Keratinocyte (primary cell): ENCODE results near the gene DUSP28. TPM values are rescaled to one million over a fixed set of nuclear protein-coding genes. Genes with fewer than 3 reads are reported as not detected.

Experiments used
- DNase-seq: peaks from one replicate; pipeline ENCODE4 v3.0.0-alpha.2; 2011; ENCODE audit warnings: low read depth, missing footprints, low spot score
- FAIRE-seq: peaks from 2 replicates; lab custom pipeline; 2011; peaks lifted over from hg19 to GRCh38; lab: Jason Lieb, UNC
- H2AFZ ChIP-seq: 2 replicates; pipeline ENCODE4 v1.6.0; 2012; ENCODE audit warnings: low read length, control low read depth, inconsistent platforms; ENCODE audit not compliant: control insufficient read depth
- H3K27ac ChIP-seq: 2 replicates; pipeline ENCODE4 v1.5.1; 2011; ENCODE audit warnings: low read length; ENCODE audit not compliant: control insufficient read depth, insufficient read depth
- H3K27me3 ChIP-seq: 3 replicates; pipeline ENCODE4 v1.6.0; 2011; ENCODE audit warnings: low read length; ENCODE audit not compliant: control insufficient read depth, insufficient read depth; ENCODE audit errors: extremely low read depth
- H3K36me3 ChIP-seq, 2 experiments: 2 replicates in 1 of 2; 3 replicates in 1 of 2; pipeline ENCODE4 v1.5.1; 2011; ENCODE audit warnings: low read length in 2 of 2, mild to moderate bottlenecking in 1 of 2; ENCODE audit not compliant: control insufficient read depth in 2 of 2, insufficient read depth in 2 of 2; ENCODE audit errors: extremely low read depth in 1 of 2
- H3K4me1 ChIP-seq: 3 replicates; pipeline ENCODE4 v1.5.1; 2011; ENCODE audit warnings: low read length; ENCODE audit not compliant: control insufficient read depth, insufficient read depth; ENCODE audit errors: extremely low read depth
- H3K4me2 ChIP-seq: 3 replicates; pipeline ENCODE4 v1.6.0; 2011; ENCODE audit warnings: low read depth, low read length; ENCODE audit not compliant: control insufficient read depth, insufficient read depth; ENCODE audit errors: extremely low read depth
- H3K4me3 ChIP-seq, 3 experiments: fragments of 200-600 bp in 1 of 3; sonication (generic) in 1 of 3; 2 replicates in 2 of 3; 3 replicates in 1 of 3; pipeline ENCODE4 v1.5.1; 2011 to 2016; ENCODE audit warnings: low read length in 3 of 3, mild to moderate bottlenecking in 3 of 3, control low read depth in 2 of 3, inconsistent platforms in 1 of 3, low read depth in 1 of 3, mixed read lengths in 1 of 3, mixed run types in 1 of 3, moderate library complexity in 1 of 3; ENCODE audit not compliant: control insufficient read depth in 2 of 3, insufficient read depth in 2 of 3; ENCODE audit errors: extremely low read depth in 1 of 3
- H3K79me2 ChIP-seq: 2 replicates; pipeline ENCODE4 v1.6.0; 2012; ENCODE audit warnings: low read length; ENCODE audit not compliant: control insufficient read depth, insufficient read depth
- H3K9ac ChIP-seq: 3 replicates; pipeline ENCODE4 v1.6.0; 2011; ENCODE audit warnings: low read length; ENCODE audit not compliant: control insufficient read depth, insufficient read depth; ENCODE audit errors: extremely low read depth
- H3K9me1 ChIP-seq: 3 replicates; pipeline ENCODE4 v1.6.0; 2011; ENCODE audit warnings: low read length; ENCODE audit not compliant: control insufficient read depth, insufficient read depth; ENCODE audit errors: extremely low read depth
- H3K9me3 ChIP-seq: 2 replicates; pipeline ENCODE4 v1.5.1; 2012; ENCODE audit warnings: low read depth, low read length; ENCODE audit not compliant: control insufficient read depth
- H4K20me1 ChIP-seq: 3 replicates; pipeline ENCODE4 v1.6.0; 2011; ENCODE audit warnings: low read length; ENCODE audit not compliant: control insufficient read depth, insufficient read depth; ENCODE audit errors: extremely low read depth
- CTCF ChIP-seq, 3 experiments: IDR thresholded peaks in 1 of 3; conservative IDR thresholded peaks in 1 of 3; optimal IDR thresholded peaks in 1 of 3; 2 replicates in 2 of 3; 3 replicates in 1 of 3; pipeline versions ENCODE3 to v1.5.1; 2011; ENCODE audit warnings: low read length in 3 of 3, mild to moderate bottlenecking in 3 of 3, moderate library complexity in 2 of 3, control low read depth in 1 of 3, inconsistent platforms in 1 of 3; ENCODE audit not compliant: insufficient read depth in 2 of 3; ENCODE audit errors: extremely low read depth in 1 of 3
- EZH2 ChIP-seq: IDR thresholded peaks from one replicate; pipeline ENCODE4 v1.6.1; 2012; ENCODE audit warnings: inconsistent platforms, mild to moderate bottlenecking, low read length, moderate library complexity
- dilution Hi-C: fragments of 300-500 bp; cut with MboI; formaldehyde crosslinking; loops from one replicate; pipeline ENCODE4 v1.7.0; 2020; ENCODE audit warnings: low sequenced_read_pairs; ENCODE audit not compliant: extremely low pct_ligation_motif_present
- polyA plus RNA-seq, 5 experiments: library from polyadenylated mRNA; depleted of rRNA in 3 of 5; stranded (reverse) in 3 of 5; stranded (forward) in 1 of 5; unstranded in 1 of 5; fragments of >200 nt; gene quantifications; 1 replicate in 1 of 5; 2 replicates in 3 of 5; 3 replicates in 1 of 5; pipeline versions ENCODE4 v1.2.1 to v1.2.3, GENCODE V29; 2011 to 2012; ENCODE audit warnings: missing spikeins in 2 of 5, low read depth in 1 of 5, low replicate concordance in 1 of 5

DUSP28 gene
- polyA plus RNA-seq, 1 donor (not counting 4 experiments of a cell fraction or from before 2014, with no cell fraction given), result 4.4 TPM

- Histone ChIP-seq H3K27me3 (peaks cover 14% of the 10 kb centered on the region), H3K4me1 (peaks cover 7% of the 10 kb centered on the region)
- TF ChIP-seq CTCF (optimal IDR thresholded peaks at IDR 0.05 in 1 of 3, IDR thresholded peaks at IDR 0.05 in 1 of 3, conservative IDR thresholded peaks at IDR 0.05 in 1 of 3; ENCODE audit: extremely low read depth in 1 of 3, insufficient read depth in 2 of 3, low read length in 3 of 3), result no peak
- TF ChIP-seq EZH2, result no peak
Observed at GRCh38 chr2:240523451-240524281, 36.5 kb upstream of the DUSP28 start.

GRCh38 chr2:240524963-240525718, 35.0 kb upstream of the DUSP28 start:
- H3K4me2 ChIP-seq, result no peak overlapping the region
- H3K36me3 ChIP-seq, result peaks cover 2 to 4% of the 10 kb centered on the region in 2 experiments

More at GRCh38 chr2:240523451-240524281, 36.5 kb upstream of the DUSP28 start:
- dilution Hi-C loops, result no loop called here
- Histone ChIP-seq H3K36me3 (peaks cover 0 to 2% of the 10 kb centered on the region in 2 experiments), H3K79me2 (no peaks in the 10 kb centered on the region), H3K27ac (no peak overlapping the region), H3K9me1 (no peaks in the 10 kb centered on the region), H2AFZ (no peak overlapping the region), H3K4me2 (no peak overlapping the region), H3K9ac (no peak overlapping the region), H4K20me1 (no peaks in the 10 kb centered on the region), H3K9me3 (peaks cover 11% of the 10 kb centered on the region), H3K4me3 (no peak overlapping the region)
- DNase-seq (no peak), FAIRE-seq (no peak)

More at GRCh38 chr2:240524963-240525718, 35.0 kb upstream of the DUSP28 start:
- Histone ChIP-seq H3K4me1 (no peaks in the 10 kb centered on the region), H4K20me1 (no peaks in the 10 kb centered on the region), H3K9ac (no peak overlapping the region), H3K9me1 (no peaks in the 10 kb centered on the region), H3K79me2 (no peaks in the 10 kb centered on the region), H3K27me3 (peaks cover 6% of the 10 kb centered on the region), H3K27ac (no peak overlapping the region), H3K9me3 (peaks cover 11% of the 10 kb centered on the region), H2AFZ (no peak overlapping the region), H3K4me3 (no peak overlapping the region)
- dilution Hi-C loops, result no loop called here
- no peak for TF ChIP-seq CTCF (optimal IDR thresholded peaks at IDR 0.05 in 1 of 3, IDR thresholded peaks at IDR 0.05 in 1 of 3, conservative IDR thresholded peaks at IDR 0.05 in 1 of 3; ENCODE audit: extremely low read depth in 1 of 3, insufficient read depth in 2 of 3, low read length in 3 of 3)
- no peak for FAIRE-seq
- DNase-seq, result no peak
